ENCODE results near the gene IFIT2.
A peak's percentile ranks its signal among the peaks of the same experiment; 100 is the strongest.

The IFIT2 gene

DNA sequence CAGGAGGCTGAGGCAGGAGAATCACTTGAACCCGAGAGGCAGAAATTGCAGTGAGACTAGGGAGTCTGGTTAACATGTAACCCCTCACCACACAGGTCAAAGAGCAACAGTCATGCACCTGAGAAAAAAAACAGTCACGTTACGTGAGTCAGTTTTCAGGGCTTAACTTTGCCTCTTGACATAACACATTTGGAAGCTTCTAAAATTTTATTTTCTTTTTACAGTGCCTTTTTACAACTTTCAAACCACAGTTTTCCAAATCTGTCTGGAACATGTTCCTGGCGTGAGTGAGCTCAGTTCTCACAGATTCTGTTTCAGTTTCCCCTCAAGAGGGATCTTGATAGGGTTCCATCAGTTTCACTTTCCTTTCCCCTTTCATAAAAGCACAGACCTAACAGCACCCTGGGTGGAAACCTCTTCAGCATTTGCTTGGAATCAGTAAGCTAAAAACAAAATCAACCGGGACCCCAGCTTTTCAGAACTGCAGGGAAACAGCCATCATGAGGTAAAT lies 30.3 kb downstream of the IFIT2 start:
- peak overlapping the region; percentile 92 for H3K4me3 ChIP-seq (ENCODE audit: low read length)
- no peak for TF ChIP-seq ZNF274 (IDR thresholded peaks at IDR 0.05; ENCODE audit: low read depth, low read length)

DNA sequence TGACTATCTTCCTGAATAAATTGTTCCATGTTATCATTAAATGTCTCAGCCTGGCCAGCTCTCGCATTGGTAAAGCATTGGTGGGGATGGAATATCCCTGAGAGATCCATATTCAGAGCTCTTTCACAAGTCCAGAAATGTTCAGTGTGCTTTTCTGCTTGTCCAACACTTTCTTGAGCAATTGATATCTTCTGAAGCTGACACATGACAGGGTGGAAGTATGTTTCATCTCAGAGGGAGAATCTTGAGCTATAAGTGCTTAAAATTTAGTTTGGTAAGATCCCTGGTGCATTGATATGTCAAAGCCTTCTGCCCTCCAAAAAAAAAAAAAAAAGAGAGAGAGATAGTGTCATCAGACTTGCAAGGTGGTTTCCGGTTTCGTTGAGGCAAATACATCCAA lies 33.4 kb downstream of the IFIT2 start:
- TF ChIP-seq ZNF274 (IDR thresholded peaks at IDR 0.05; ENCODE audit: low read depth, low read length) = no peak
- H3K4me3 ChIP-seq (ENCODE audit: low read length) = peak overlapping the region; percentile 2

DNA sequence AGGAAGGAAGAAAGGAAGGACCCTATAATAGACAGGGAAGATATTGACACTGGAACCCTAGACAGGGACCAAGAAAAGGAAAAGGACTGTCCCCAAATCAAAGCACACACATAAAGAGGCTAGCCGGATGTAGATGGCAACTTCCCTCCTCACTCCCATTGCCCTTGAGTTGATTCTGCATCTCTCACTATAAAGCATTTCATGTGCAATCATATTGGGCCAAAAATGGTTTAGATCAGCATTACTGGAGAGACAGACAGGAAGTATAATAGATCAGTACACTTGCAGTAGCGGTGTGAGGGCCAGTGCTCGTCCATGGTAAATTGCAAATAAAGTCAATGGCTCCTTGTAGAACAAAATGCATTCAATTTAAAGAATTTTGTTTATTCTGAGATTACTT lies 34.4 kb downstream of the IFIT2 start:
- no peak overlapping the region for H3K4me3 ChIP-seq (ENCODE audit: low read length)
- TF ChIP-seq ZNF274 (IDR thresholded peaks at IDR 0.05; ENCODE audit: low read depth, low read length) = no peak

DNA sequence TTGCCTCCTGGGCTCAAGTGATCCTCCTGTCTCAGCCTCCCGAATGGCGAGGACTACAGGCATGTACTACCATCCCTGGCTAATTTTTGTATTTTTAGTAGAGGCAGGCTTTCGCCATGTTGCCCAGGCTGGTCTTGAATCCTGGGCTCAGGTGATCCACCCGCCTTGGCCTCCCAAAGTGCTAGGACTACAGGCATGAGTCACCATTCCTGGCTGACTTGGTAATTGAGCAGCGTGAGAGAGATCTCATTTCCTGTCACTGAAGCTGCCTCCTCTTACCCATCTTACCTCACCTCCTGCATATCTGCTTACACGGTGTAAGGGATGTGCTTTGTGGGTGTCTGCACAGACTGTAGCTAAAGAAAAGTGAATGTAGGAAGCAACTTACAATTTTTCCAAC lies 35.6 kb downstream of the IFIT2 start:
- TF ChIP-seq ZNF274 (IDR thresholded peaks at IDR 0.05; ENCODE audit: low read depth, low read length) = no peak
- no peak overlapping the region for H3K4me3 ChIP-seq (ENCODE audit: low read length)

- no peak for TF ChIP-seq ZNF274 (IDR thresholded peaks at IDR 0.05; ENCODE audit: low read depth, low read length)
- H3K4me3 ChIP-seq (ENCODE audit: low read length) = no peak overlapping the region
Observed at GRCh38 chr10:89338713-89339112, 36.9 kb downstream of the IFIT2 start.

DNA sequence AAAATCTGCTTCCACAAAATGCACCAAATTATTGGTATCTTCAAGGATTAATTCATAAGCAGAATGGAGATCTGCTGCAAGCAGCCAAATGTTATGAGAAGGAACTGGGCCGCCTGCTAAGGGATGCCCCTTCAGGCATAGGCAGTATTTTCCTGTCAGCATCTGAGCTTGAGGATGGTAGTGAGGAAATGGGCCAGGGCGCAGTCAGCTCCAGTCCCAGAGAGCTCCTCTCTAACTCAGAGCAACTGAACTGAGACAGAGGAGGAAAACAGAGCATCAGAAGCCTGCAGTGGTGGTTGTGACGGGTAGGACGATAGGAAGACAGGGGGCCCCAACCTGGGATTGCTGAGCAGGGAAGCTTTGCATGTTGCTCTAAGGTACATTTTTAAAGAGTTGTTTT lies 38.0 kb downstream of the IFIT2 start:
- TF ChIP-seq ZNF274 (IDR thresholded peaks at IDR 0.05; ENCODE audit: low read depth, low read length) = no peak
- no peak overlapping the region for H3K4me3 ChIP-seq (ENCODE audit: low read length)

- no peak overlapping the region for H3K4me3 ChIP-seq (ENCODE audit: low read length)
- no peak for TF ChIP-seq ZNF274 (IDR thresholded peaks at IDR 0.05; ENCODE audit: low read depth, low read length)
Observed at GRCh38 chr10:89341649-89342048, 39.8 kb downstream of the IFIT2 start.

- TF ChIP-seq ZNF274 (IDR thresholded peaks at IDR 0.05; ENCODE audit: low read depth, low read length) = no peak
- no peak overlapping the region for H3K4me3 ChIP-seq (ENCODE audit: low read length)
Observed at GRCh38 chr10:89342206-89342958, 40.5 kb downstream of the IFIT2 start.

GRCh38 chr10:89343089-89343767 lies 41.4 kb downstream of the IFIT2 start:
- H3K4me3 ChIP-seq (ENCODE audit: low read length) = no peak overlapping the region
- TF ChIP-seq ZNF274 (IDR thresholded peaks at IDR 0.05; ENCODE audit: low read depth, low read length) = no peak

DNA sequence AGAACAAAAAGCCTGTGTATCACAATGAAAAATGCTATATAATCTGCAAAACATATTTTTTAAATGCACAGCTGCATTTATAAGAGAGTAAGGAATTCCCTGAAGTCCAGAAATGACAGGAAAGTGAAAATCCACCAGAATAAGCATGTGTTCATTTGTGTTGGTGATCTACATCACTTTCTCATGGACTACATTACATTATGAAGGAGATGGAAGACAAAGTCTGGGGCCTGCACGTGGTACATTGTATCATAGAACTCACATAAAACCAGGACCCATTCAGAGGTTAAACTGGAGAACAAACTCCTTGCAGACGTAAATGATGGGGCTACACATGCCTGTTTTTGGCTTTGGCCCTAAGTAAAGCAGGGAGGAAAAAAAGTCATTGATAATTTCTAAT lies 42.3 kb downstream of the IFIT2 start:
- H3K4me3 ChIP-seq (ENCODE audit: low read length) = no peak overlapping the region
- TF ChIP-seq ZNF274 (IDR thresholded peaks at IDR 0.05; ENCODE audit: low read depth, low read length) = no peak

DNA sequence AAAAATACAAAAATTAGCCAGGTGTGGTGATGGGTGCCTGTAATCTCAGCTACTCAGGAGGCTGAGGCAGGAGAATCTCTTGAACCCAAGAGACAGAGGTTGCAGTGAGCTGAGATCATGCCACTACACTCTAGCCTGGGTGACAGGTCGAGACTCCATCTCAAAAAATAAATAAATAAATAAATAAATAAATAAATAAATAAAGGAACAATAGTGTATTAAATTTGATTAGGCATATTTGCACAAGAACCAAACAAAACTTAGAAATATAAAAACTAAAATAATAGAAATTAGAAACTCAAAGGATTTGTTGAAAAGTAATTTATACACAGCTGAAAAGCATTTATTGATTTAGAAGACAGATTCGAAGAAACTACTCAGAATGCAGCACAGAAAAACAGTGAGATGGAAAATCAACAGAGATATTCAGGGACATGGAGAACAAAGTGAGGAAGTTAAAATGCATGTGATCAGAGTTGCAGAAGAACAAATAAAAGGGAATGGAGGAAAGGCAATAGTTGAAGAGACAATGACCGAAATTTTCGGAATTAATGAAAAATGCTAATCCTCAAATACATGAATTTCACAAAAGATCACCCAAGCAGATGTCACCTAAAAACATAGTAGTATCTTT lies 43.6 kb downstream of the IFIT2 start:
- TF ChIP-seq ZNF274 (IDR thresholded peaks at IDR 0.05; ENCODE audit: low read depth, low read length) = no peak
- H3K4me3 ChIP-seq (ENCODE audit: low read length) = no peak overlapping the region

DNA sequence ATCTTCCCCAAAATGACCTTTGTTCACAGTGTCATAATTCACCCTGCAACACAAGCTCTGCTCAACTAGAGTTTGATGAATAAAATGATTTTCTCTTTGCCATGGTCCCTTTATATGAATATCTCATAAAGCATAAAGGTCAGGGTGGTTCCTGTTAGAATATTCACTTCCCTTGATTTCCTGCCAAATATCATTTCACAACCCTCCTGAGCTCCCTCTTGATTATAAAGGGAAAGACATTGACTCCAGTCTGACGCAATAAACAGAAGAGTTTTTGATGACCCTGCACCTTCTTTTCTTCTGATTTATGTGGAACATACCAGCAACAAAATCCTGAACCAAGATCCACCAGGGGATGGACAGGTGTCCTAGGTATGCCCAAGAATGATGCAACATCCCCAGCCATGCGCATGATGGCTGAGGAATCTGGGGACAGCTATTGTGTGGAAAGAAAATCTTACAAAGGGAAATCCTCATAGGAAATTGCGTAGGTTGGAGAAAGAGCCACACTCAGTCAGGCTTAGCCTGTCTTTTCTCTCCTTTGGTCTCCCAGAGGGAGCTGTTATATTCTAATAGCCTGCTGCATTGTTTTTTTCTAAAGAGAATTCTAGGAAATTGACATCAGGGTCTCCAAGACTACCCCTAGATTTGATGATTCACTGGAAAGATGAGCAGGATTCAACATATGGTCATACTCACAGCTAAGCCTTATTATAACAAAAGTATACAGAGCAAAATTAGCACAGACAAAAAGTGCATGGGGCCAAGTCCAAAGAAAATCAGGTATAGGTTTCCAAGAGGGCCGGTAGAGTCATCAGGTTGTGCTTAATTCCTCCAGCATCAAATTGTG lies 44.8 kb downstream of the IFIT2 start:
- TF ChIP-seq ZNF274 (IDR thresholded peaks at IDR 0.05; ENCODE audit: low read depth, low read length) = no peak
- no peak overlapping the region for H3K4me3 ChIP-seq (ENCODE audit: low read length)

- no peak for TF ChIP-seq ZNF274 (IDR thresholded peaks at IDR 0.05; ENCODE audit: low read depth, low read length)
Observed at GRCh38 chr10:89347701-89348457, 46.0 kb downstream of the IFIT2 start.

More at GRCh38 chr10:89347701-89348457, 46.0 kb downstream of the IFIT2 start:
- no peak overlapping the region for H3K4me3 ChIP-seq (ENCODE audit: low read length)
